Medulla oblongata (tissue), 1 donor: ENCODE measurements around the gene COX19.
A peak's percentile ranks its signal among the peaks of the same experiment; 100 is the strongest.
"Not testable (repeated sequence)": the region's sequence is repeated elsewhere in the genome, so short reads cannot be mapped to it uniquely, and the experiment has no call there.

Source experiments
- DNase-seq: peaks from one replicate; pipeline ENCODE4 v3.0.0-alpha.2; 2015; ENCODE audit errors: extremely low spot score

COX19 gene

DNA sequence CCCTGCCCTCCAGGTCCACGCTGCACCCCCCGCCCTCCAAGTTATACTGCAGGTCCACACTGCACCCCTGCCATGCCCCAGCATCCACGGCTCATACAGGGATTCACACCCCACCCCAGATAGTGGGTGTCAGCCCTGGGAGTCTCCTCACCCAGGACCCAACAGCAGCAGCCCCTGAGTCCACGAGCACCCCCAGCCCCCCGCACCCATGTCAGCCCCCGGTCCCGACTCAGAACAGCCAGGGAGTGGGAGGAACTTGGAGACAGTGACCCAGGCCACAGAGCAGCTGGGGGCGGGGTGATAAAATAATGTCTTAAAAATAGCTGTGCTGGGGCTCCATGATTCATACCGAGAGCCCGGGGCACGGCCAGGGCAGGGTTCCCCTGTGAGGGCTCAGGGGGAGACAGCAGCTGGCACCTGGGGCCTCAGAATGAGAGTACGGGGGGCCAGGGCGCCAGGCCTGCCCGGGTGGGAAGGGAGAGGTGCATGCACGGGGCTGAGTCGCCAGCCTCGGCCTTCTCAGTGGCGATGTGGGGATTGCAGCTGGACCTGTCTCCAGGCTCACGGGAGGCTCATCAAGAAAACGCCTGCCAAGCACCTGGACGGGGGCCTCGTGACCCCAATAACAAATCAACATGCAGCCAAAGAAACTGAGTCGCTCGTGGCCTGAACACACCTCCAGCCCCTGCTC lies 50.7 kb downstream of the COX19 start:
- DNase-seq, result no peak

DNA sequence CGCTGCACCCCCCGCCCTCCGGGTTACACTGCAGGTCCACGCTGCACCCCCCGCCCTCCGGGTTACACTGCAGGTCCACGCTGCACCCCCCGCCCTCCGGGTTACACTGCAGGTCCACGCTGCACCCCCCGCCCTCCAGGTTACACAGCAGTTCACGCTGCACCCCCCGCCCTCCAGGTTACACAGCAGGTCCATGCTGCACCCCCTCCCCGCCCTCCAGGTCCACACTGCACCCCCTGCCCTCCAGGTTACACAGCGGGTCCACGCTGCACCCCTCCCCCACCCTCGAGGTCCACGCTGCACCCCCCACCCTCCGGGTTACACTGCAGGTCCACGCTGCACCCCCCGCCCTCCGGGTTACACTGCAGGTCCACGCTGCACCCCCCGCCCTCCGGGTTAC lies 51.3 kb downstream of the COX19 start:
- not testable (repeated sequence) for DNase-seq

DNA sequence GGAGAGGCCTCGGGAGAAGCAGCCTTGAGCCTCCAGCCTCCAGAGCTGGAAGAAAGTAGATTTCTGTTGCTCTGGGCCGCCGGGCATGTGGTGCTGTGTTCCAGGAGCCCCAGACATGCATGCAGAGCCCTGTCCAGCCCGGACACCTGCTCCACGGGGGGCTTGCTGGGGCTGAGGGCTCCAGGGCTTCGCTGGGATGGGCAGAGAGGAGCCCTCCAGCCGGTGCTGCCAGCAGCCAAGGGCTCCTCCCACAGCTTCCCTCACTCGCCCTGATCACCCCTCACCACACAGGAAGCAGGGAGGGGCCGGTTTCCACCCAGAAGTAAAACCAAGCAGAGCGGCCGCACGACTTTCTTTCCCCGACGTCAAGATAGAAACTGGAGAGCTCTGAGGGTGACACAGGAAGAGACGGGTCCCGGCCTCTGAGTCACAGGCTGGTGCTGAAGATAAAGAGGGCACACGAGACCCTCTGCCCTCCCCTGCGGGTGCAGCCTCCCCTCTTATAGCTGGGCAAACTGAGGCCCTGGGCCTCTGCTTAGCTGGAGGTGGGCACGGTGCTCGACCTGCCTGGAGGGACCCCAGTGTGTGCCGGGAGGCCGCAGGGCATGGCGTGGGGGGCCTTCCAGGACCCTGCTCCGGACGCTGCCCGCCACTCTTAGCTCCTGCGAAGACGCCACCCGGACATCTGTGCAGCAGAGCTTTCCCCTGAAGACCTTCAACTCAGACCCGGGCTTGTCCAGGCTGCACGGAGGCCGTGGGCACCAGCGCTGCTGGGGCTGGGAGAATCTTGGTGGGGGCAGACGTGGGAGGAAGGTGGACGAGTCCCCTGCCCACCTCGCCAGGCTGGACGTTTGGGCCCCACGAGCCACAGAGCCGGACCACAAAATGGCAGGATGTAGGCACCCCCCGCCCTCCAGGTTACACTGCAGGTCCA lies 52.0 kb downstream of the COX19 start:
- peak; percentile 63 for DNase-seq

DNA sequence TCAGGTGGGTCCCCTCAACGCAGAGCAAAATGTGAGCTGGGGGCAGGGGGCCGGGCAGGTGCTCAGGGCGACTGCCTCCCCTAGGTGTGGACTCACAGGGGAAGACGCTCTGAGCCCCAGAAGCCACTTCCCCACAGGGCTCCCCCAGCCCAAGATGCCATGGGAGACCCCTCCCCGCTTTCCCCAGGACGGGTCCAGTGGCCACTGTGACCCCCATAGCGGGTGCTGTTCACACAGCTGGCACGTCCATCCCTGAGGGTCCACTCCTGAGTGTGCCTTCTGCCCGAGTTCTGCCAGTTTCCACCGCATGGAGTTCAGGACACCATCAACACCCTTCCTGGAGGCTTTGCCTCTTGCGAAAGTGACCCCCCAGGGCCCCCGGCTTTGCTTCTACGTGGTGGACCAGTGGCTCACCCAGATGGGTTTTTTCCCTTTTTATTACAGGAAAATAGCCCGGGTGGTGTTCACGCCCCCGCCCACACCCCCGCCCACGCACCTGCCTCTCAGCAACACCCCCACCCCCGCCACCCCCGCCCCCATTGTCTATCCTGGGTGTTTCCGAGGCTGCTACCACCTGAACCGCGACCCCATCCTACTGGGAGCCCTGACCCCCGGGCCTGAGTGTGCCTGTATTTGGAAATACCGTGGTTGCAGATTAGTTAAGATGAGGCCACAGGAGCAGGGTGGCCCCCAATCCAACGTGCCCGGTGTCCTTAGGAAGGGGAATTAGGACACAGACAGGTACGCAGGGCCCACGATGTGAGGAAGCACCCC lies 52.8 kb downstream of the COX19 start:
- DNase-seq, result no peak

DNA sequence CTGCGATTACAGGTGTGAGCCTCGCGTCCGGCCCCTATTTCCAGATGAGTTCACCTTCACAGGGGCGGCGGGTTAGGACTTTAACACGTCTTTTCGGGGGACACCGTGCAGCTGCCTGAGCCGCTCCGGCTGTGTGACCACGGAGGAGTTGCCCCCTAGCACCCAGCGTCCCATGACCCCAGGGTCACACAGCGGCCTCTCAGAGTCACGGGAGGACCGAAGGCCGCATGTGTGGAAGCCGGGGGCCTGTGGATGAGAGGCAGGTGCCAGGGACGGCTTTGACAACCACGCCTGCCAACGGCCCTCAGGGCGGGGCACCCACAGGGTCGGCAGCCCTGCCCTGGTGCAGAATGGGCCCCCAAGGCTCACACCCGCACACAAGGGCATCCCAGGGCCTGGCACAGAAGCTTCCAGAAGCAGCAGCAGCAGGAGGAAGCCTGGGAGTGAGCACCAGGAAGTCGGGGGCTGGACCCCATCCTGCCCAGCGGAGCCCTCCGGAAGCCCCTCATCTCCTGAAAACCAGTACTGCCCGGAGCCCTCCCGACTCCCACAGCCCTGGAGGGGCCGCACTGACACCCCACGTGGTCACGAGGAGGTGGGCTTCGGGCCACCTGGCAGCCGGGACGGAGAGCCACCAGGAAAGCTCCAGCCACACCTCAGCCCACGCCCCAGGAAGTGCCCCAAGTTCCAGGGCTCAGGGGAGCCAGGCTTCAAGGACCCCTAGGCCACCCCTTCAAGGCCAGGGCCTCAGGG lies 53.6 kb downstream of the COX19 start:
- DNase-seq, result no peak

DNA sequence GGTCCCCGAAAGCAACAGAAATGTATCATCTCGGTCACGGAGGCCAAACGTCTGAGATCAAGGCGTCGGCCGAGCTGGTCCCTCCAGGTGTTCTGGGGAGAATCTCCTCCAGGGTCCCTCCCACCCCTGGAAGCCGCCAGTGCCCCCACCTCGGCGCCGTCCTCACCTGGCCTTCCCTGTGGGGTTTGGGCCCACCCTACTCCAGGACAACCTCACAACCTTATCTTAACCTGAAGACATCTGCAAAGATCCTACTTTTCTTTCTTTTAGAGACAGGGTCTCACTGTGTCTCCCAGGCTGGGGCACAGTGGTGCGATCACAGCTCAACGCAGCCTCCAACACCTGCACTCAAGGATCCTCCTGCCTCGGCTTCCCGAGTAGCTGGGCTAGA lies 54.3 kb downstream of the COX19 start:
- DNase-seq, result no peak

DNA sequence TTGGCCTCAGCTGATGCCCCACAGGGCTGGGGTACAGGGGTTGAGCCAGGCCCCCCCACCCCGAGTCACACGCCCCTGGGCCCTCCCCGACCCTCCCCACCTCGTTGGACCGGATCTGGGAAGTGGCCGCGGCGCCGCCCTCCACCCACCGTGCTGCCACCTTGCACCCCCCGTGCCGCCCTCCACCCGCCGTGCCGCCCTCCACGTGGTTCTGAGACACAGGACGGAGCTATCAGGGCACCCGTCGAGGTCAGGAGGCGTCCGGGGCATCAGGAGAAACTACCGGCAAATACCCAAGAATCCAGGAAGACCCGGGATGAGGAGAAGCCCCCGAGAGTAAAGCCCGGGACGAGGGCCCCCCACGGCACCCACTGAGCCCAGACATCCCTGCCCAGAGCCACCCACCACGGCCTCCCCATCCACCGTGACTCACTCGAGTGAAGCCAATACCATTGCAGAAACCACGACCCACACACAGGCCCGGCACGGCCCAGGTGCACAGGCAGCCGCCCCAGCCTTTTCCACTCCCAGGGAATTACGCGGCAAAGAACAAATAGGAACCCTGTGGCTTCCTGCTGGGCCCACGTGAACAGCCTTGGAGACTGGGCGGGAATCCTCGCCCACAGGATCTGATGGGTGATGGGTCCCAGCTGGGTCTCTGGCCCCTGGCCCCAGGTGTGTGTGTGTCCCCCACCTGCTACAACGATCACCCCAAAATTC lies 54.8 kb downstream of the COX19 start:
- no peak for DNase-seq

DNA sequence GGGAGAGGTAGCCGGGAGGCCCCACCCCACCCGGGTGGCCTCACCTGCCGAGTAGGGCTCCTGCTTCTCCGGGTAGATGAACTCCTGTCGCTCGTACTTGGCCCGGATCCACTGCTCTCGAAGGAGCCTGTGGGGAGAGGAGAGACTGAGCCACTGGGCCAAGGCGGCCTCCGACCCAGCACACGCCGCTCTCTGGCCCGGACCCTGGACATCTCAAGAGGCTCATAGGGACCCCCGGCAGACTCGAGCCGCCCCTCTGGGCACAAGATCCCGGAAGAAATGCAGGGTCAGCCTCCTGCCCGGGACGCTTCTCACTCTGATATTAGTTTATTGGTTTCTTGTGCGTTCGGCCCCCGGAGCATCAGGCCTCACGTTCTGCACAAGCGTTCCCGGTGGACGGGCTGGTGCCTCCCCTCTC lies 55.4 kb downstream of the COX19 start:
- no peak for DNase-seq

DNA sequence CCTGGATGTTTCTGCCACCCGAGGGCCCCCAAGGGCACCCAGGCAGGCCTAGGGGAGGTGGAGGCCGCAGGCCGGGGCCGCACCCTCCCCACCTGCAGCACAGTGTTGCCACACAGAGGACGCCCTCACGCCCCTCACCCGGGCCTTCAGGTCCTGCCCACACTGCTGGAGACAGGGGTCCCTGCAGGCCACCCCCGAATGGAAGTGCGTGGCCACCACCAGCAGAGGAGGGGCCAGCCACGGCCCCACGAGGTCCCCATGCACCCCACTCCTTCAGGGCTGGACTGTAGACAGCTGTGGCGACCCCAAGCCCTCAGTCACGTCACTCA lies 56.3 kb downstream of the COX19 start:
- DNase-seq, result no peak

DNA sequence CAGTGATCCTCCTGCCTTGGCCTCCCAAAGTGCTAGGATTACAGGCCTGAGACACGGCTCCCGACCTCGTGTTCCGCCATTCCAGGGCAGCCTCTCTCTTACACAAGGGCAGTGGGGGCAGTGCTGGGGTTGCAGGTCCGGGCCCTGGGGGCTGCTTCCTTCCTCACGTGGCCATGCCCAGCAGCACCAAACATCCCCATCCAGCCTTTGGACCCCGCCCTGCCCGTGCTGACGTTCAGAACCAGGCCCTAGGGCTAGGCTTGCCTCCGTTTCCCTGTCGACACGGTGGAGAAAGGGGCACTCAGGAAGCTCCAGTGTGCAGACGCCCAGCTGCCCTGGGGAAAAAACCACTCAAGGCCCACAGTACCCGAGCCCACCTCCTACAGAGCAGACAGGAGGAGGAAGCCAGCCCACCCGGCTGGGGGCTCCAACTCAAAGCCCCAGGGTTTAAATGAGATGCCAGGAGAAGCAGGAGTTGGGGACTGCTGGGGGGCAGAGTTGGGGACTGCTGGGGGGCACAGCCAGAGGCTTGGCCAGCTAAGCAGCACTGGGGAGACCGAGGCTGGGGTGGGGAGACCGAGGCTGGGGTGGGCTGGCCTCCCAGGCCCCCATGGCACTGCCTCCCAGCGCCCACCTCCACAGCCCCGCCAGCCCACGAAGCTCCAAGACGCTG lies 56.8 kb downstream of the COX19 start:
- DNase-seq, result no peak

DNA sequence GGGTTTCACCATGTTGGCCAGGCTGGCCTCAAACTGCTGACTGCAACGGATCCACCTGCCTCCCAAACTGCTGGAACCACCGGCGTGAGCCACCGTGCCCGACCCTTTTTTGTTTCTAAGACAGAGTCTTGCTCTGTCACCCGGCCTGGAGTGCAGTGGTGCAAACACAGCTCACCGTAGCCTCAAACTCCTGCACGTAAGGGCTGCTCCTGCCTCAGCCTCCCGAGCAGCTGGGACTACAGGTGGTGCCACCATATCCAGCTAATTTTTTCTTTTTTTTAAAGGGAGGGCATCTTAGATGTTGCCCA lies 57.3 kb downstream of the COX19 start:
- no peak for DNase-seq

DNA sequence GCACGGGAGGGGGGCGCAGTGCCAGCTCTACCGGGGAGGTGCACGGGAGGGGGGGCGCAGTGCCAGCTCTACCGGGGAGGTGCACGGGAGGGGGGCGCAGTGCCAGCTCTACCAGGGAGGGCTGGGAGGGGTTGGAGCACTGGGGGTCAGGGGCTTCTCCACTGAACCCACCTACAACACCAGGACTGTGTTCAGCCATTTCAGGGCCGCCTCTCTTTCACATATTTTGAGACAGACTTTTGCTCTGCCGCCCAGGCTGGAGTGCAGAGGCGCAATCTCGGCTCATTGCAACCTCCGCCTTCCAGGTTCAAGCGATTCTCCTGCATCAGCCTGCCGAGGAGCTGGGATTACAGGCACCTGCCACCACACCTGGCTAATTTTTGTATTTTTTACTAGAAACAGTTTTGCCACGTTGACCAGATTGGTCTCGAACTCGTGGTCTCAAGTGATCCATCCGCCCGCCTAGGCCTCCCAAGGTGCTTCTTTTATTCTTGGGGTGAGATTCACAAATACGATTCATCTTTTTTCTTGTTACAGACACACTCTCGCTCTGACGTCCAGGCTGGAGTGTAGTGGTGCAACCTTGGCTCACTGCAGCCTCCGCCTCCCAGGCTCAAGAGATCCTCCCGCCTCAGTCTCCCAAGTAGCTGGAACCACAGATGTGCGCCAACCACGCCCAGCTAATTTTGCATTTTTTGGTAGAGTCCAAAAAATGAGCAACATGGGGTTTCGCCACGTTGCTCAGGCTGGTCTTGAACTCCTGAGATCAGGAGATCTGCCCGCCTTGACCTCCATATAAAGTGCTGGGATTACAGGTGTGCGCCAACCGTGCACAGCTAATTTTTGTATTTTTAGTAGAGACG lies 57.9 kb downstream of the COX19 start:
- DNase-seq, result no peak

DNA sequence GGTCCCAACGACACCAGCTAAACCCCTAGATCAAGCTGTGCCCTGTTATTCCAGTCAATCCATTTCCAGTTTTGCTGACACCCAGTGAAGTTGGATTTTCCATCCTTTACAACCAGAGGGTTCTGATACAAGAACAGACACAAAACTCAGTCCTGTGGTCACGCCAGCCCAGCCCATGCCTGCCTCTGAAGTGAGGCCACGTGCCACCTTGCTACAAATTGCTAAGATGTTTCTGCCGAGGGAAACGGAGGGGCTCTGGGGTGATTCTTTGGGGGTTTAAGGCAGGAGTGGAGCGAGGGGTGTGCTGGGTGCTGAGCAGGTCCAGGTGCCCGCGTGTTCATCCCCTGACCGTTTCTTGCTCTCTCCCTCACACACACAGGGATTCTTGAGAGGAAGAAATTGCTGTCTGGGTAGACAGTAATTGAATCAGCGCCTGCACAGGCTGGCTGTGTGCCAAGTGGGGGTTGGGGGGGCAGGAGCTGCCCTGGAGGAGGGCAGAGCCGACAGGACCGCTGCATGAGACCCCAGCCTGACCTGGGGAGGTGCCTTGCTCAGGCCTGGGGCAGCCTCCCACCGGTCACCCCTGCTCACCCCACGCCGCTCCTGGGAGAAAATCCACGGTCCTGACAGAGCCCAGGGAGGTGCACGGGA lies 58.9 kb downstream of the COX19 start:
- DNase-seq, result no peak
